HepG2 (cell line): Measurements from ENCODE around the gene PPFIA3. TPM values are rescaled to one million over a fixed set of nuclear protein-coding genes. Genes with fewer than 3 reads are reported as not detected.

ENCODE experiments used
- CCAR2 ChIP-seq: fragments of 200-400 bp; formaldehyde crosslinking; optimal IDR thresholded peaks from 2 replicates; pipeline ENCODE3; 2018; ENCODE audit warnings: low read depth, mild to moderate bottlenecking, low read length, moderate library complexity
- HMGA1 ChIP-seq: sonication (generic); formaldehyde crosslinking; conservative IDR thresholded peaks from 2 replicates; pipeline ENCODE4 v1.4.0; 2020; ENCODE audit warnings: missing genetic modification reagents
- KAT8 ChIP-seq: IDR thresholded peaks from 2 replicates; pipeline ENCODE4 v1.6.1; 2016; ENCODE audit warnings: missing genetic modification reagents, missing compliant biosample characterization
- KDM4B ChIP-seq: sonication (generic); formaldehyde crosslinking; IDR thresholded peaks from 2 replicates; pipeline ENCODE4 v1.4.0; 2020; ENCODE audit warnings: missing genetic modification reagents
- MYC ChIP-seq: sonication (generic); formaldehyde crosslinking; IDR thresholded peaks from 2 replicates; pipeline ENCODE4 v1.9.0; 2021; ENCODE audit warnings: missing genetic modification reagents, borderline replicate concordance
- NFKB2 ChIP-seq: sonication (generic); formaldehyde crosslinking; IDR thresholded peaks from 2 replicates; pipeline ENCODE4 v1.4.0; 2020; ENCODE audit warnings: missing genetic modification reagents, borderline replicate concordance
- PAWR ChIP-seq: sonication (generic); formaldehyde crosslinking; IDR thresholded peaks from 2 replicates; pipeline ENCODE4 v1.4.0; 2020; ENCODE audit warnings: missing genetic modification reagents, mild to moderate bottlenecking, borderline replicate concordance
- PBX3 ChIP-seq: sonication (generic); formaldehyde crosslinking; IDR thresholded peaks from 2 replicates; pipeline ENCODE4 v1.8.1; 2023; ENCODE audit warnings: missing genetic modification reagents, inconsistent platforms, borderline replicate concordance
- PHF21A ChIP-seq: sonication (generic); formaldehyde crosslinking; IDR thresholded peaks from 2 replicates; pipeline ENCODE4 v1.5.0; 2020; ENCODE audit warnings: mild to moderate bottlenecking, missing genetic modification reagents
- SNAPC2 ChIP-seq: sonication (generic); formaldehyde crosslinking; IDR thresholded peaks from 2 replicates; pipeline ENCODE4 v1.8.1; 2022; ENCODE audit warnings: mild to moderate bottlenecking, missing genetic modification reagents
- SNRNP70 ChIP-seq: fragments of 200-400 bp; formaldehyde crosslinking; IDR thresholded peaks from 2 replicates; pipeline ENCODE4 v1.6.1; 2017; ENCODE audit warnings: mild to moderate bottlenecking, low read depth, low read length, moderate library complexity
- SP4 ChIP-seq: sonication (generic); formaldehyde crosslinking; IDR thresholded peaks from 2 replicates; pipeline ENCODE4 v1.8.1; 2023; ENCODE audit warnings: mild to moderate bottlenecking, missing genetic modification reagents
- SRSF1 ChIP-seq: fragments of 200-400 bp; formaldehyde crosslinking; optimal IDR thresholded peaks from 2 replicates; pipeline ENCODE3; 2017; ENCODE audit warnings: mild to moderate bottlenecking, low read depth, low read length, moderate library complexity
- YEATS2 ChIP-seq: sonication (generic); formaldehyde crosslinking; IDR thresholded peaks from 2 replicates; pipeline ENCODE4 v1.4.0; 2020; ENCODE audit warnings: missing genetic modification reagents, borderline replicate concordance
- YY1 ChIP-seq: IDR thresholded peaks from 2 replicates; pipeline ENCODE4 v1.6.1; 2011; ENCODE audit warnings: low read length, low read depth, moderate library complexity, mild to moderate bottlenecking; ENCODE audit not compliant: insufficient read depth, insufficient replicate concordance
- ZBTB20 ChIP-seq: sonication (generic); formaldehyde crosslinking; IDR thresholded peaks from 2 replicates; pipeline ENCODE4 v1.8.1; 2023; ENCODE audit warnings: missing genetic modification reagents, low read depth, mild to moderate bottlenecking, borderline replicate concordance
- ZBTB37 ChIP-seq: sonication (generic); formaldehyde crosslinking; IDR thresholded peaks from 2 replicates; pipeline ENCODE4 v1.4.0; 2020; ENCODE audit warnings: mild to moderate bottlenecking, missing genetic modification reagents
- ZFX ChIP-seq: sonication (generic); formaldehyde crosslinking; IDR thresholded peaks from 2 replicates; pipeline ENCODE4 v1.4.0; 2020; ENCODE audit warnings: mild to moderate bottlenecking, low read depth, missing genetic modification reagents, moderate library complexity
- ZNF124 ChIP-seq: sonication (generic); formaldehyde crosslinking; IDR thresholded peaks from 2 replicates; pipeline ENCODE4 v1.4.0; 2020; ENCODE audit warnings: missing genetic modification reagents
- ZNF274 ChIP-seq: sonication (generic); formaldehyde crosslinking; IDR thresholded peaks from 2 replicates; pipeline ENCODE4 v1.5.1; 2020; ENCODE audit warnings: mild to moderate bottlenecking, missing genetic modification reagents
- ZNF572 ChIP-seq: sonication (generic); formaldehyde crosslinking; IDR thresholded peaks from 2 replicates; pipeline ENCODE4 v1.5.1; 2020; ENCODE audit warnings: mild to moderate bottlenecking, missing genetic modification reagents
- ZNF691 ChIP-seq: sonication (generic); formaldehyde crosslinking; IDR thresholded peaks from 2 replicates; pipeline ENCODE4 v1.4.0; 2020; ENCODE audit warnings: missing genetic modification reagents, low read depth, mild to moderate bottlenecking, borderline replicate concordance
- ZNF747 ChIP-seq: sonication (generic); formaldehyde crosslinking; IDR thresholded peaks from 2 replicates; pipeline ENCODE4 v1.8.1; 2023; ENCODE audit warnings: missing genetic modification reagents, mild to moderate bottlenecking, borderline replicate concordance
- ZSCAN30 ChIP-seq: sonication (generic); formaldehyde crosslinking; IDR thresholded peaks from 2 replicates; pipeline ENCODE4 v1.5.0; 2020; ENCODE audit warnings: mild to moderate bottlenecking, missing genetic modification reagents
- polyA plus RNA-seq, 8 experiments: library from polyadenylated mRNA; depleted of rRNA in 3 of 8; stranded (reverse) in 7 of 8; unstranded in 1 of 8; fragments of >200 nt; fragmentation: Illumina TruSeq in 4 of 8; extraction: Trizol in 4 of 8; gene quantifications; 2 replicates each; pipeline versions ENCODE4 v1.2.1 to v1.2.3, GENCODE V29; 2011 to 2016; ENCODE audit warnings: low read depth in 4 of 8, missing spikeins in 1 of 8, mixed read lengths in 1 of 8; ENCODE audit not compliant: insufficient read depth in 1 of 8
- total RNA-seq, 5 experiments: library from RNA; depleted of rRNA; stranded (reverse); fragments of >200 nt; fragmentation: Illumina TruSeq; extraction: Trizol; gene quantifications; 2 replicates each; pipeline ENCODE4 v1.2.3, GENCODE V29; 2016; ENCODE audit warnings: low read depth in 1 of 5

The PPFIA3 gene
- total and polyA plus RNA-seq, 2 of the 13 experiments (the other 11 are each of a cell fraction or from before 2014, with no cell fraction given), result 6.7 to 8.6 TPM

- TF ChIP-seq ZBTB37 (CRISPR knock-in tag) (no peak), PHF21A (CRISPR knock-in tag) (peak; percentile 68), ZNF691 (0 out of 2 replicates have a peak, but pooled peaks have one; percentile 42), ZBTB20 (CRISPR knock-in tag) (no peak), ZNF274 (CRISPR knock-in tag) (no peak), SNAPC2 (CRISPR knock-in tag) (no peak), SP4 (0 out of 2 replicates have a peak, but pooled peaks have one; percentile 30), YY1 (peak; percentile 71), NFKB2 (CRISPR knock-in tag) (no peak), ZFX (CRISPR knock-in tag) (peak; percentile 69), PAWR (CRISPR knock-in tag) (no peak), ZNF124 (CRISPR knock-in tag) (no peak), ZNF572 (CRISPR knock-in tag) (no peak), ZSCAN30 (CRISPR knock-in tag) (no peak), SRSF1 (no peak), SNRNP70 (no peak), MYC (CRISPR knock-in tag) (peak; percentile 61; the same call in 1 of the 2 replicates), HMGA1 (CRISPR knock-in tag) (no peak), KDM4B (CRISPR knock-in tag) (no peak), YEATS2 (CRISPR knock-in tag) (no peak), CCAR2 (no peak), KAT8 (CRISPR knock-in tag) (peak; percentile 76), ZNF747 (no peak), PBX3 (CRISPR knock-in tag) (no peak)
These were observed 35.9 kb downstream of the PPFIA3 start, which contains the start of gene HRC (continued) for GRCh38 chr19:49155005-49155819.
